Measurements from ENCODE around the gene LRP8.

DNA sequence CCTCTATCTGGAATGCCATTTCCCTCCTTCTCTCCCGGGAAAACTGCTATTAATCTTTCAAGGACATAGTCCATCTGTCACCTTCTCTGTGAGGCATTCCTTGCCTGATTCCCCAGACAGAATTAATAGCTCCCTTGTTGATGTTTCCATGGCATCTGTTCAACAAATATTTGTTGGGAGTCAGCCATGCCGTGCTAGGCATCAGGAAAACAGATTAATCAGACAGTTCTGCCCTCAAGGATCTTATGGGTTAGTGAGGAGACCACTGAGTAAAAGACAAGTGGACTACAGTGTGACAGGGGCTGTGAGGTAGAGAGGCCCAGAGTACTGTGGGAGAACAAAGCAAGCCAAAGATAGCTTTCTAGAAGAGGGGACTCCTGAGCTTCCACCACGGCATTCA lies 78.2 kb downstream of the LRP8 start:
- TF ChIP-seq, protein P1, sequence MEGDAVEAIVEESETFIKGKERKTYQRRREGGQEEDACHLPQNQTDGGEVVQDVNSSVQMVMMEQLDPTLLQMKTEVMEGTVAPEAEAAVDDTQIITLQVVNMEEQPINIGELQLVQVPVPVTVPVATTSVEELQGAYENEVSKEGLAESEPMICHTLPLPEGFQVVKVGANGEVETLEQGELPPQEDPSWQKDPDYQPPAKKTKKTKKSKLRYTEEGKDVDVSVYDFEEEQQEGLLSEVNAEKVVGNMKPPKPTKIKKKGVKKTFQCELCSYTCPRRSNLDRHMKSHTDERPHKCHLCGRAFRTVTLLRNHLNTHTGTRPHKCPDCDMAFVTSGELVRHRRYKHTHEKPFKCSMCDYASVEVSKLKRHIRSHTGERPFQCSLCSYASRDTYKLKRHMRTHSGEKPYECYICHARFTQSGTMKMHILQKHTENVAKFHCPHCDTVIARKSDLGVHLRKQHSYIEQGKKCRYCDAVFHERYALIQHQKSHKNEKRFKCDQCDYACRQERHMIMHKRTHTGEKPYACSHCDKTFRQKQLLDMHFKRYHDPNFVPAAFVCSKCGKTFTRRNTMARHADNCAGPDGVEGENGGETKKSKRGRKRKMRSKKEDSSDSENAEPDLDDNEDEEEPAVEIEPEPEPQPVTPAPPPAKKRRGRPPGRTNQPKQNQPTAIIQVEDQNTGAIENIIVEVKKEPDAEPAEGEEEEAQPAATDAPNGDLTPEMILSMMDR (conservative IDR thresholded peaks at IDR 0.05; ENCODE audit: low read depth in 2 of 2): no peak
- TF ChIP-seq EZH2 (IDR thresholded peaks at IDR 0.05; ENCODE audit: low read depth, unreplicated experiment) (no peak), NANOG (IDR thresholded peaks at IDR 0.05; ENCODE audit: borderline replicate concordance) (no peak), STAT1 (IDR thresholded peaks at IDR 0.05; ENCODE audit: unreplicated experiment) (no peak), POLR2AphosphoS5 (IDR thresholded peaks at IDR 0.05; ENCODE audit: low read depth) (no peak), EZH2phosphoT487 (IDR thresholded peaks at IDR 0.05; ENCODE audit: unreplicated experiment) (no peak), ZNF331 (CRISPR knock-in tag; IDR thresholded peaks at IDR 0.05; ENCODE audit: low read depth) (no peak), CREB1 (CRISPR knock-in tag; IDR thresholded peaks at IDR 0.05; ENCODE audit: low read depth) (no peak)
- TF ChIP-seq, protein P2, sequence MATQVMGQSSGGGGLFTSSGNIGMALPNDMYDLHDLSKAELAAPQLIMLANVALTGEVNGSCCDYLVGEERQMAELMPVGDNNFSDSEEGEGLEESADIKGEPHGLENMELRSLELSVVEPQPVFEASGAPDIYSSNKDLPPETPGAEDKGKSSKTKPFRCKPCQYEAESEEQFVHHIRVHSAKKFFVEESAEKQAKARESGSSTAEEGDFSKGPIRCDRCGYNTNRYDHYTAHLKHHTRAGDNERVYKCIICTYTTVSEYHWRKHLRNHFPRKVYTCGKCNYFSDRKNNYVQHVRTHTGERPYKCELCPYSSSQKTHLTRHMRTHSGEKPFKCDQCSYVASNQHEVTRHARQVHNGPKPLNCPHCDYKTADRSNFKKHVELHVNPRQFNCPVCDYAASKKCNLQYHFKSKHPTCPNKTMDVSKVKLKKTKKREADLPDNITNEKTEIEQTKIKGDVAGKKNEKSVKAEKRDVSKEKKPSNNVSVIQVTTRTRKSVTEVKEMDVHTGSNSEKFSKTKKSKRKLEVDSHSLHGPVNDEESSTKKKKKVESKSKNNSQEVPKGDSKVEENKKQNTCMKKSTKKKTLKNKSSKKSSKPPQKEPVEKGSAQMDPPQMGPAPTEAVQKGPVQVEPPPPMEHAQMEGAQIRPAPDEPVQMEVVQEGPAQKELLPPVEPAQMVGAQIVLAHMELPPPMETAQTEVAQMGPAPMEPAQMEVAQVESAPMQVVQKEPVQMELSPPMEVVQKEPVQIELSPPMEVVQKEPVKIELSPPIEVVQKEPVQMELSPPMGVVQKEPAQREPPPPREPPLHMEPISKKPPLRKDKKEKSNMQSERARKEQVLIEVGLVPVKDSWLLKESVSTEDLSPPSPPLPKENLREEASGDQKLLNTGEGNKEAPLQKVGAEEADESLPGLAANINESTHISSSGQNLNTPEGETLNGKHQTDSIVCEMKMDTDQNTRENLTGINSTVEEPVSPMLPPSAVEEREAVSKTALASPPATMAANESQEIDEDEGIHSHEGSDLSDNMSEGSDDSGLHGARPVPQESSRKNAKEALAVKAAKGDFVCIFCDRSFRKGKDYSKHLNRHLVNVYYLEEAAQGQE (IDR thresholded peaks at IDR 0.05; ENCODE audit: unreplicated experiment): no peak
